ENCODE results near the gene ZNF385B.

Gene ZNF385B

GRCh38 chr2:179746981-179747380 is 114.4 kb downstream of the ZNF385B start:
- DNase-seq (ENCODE audit: low read depth in 2 of 2), result no peak

DNA sequence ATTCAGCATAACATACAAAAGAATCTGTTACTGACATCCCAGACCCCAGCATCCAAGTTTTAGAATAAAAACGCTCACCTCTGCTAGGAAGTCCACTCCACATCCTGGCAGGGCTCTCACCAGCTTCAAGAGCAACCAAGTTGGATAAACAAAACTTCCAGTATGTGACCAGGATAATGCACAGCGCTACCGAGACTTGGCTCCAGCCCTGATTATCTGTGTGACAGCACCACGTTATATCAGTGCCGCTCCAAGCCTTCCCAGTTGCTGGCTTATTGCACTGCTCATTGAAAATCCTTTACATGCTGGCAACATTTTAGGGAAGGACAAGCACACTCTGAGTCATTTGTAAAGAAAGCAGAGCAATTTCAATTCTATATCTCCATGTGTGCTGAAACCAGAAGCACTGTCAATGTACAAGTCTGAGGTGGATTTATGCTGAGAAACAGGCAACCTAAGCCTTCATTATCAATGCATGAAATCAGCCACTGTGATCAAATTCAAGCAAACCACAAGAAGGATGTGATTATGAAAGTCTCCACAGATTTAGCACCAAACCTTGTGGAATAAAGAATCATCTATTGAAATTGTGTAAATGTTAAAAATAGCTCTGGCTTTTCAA is 115.7 kb downstream of the ZNF385B start:
- DNase-seq (ENCODE audit: low read depth in 2 of 2), result no peak

GRCh38 chr2:179744401-179744800 is 117.0 kb downstream of the ZNF385B start:
- DNase-seq (ENCODE audit: low read depth in 2 of 2), result no peak

- no peak for DNase-seq (ENCODE audit: low read depth in 2 of 2)
Observed at GRCh38 chr2:179741317-179741716, 120.1 kb downstream of the ZNF385B start.

- no peak for DNase-seq (ENCODE audit: low read depth in 2 of 2)
Observed at GRCh38 chr2:179729966-179730365, 131.4 kb downstream of the ZNF385B start.

DNA sequence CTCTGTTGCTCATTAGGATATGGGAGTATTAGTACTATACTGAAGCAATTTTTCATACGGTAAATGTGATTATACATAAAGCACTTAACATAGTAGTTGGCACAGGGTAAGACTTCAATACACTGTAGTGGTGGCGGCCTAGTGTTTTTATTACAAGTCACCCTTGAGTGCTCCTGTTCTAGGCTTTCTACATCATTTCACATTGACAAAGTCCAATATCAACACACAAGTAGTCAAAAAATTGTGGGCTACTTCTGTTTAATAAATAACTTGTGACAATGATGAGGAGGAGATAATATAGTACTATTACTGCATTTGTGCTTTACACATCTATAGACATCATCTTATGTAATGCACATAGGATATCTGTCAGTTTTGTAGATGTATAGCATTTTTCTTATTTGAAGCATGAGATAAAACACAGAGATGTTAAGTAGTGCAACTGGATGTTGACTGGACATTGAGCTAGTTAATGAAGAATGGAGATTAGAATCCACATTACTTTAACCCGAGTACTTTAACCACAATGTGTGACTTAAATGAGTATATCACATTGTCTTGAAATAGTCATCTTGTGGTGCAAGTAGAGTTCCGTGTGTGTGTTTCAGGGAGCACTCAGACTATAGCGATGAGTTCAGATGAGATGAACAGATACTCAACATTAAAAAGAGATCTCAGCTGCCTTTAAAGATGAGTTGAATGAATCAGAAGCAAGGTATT is 134.8 kb downstream of the ZNF385B start:
- DNase-seq (ENCODE audit: low read depth in 2 of 2), result no peak

DNA sequence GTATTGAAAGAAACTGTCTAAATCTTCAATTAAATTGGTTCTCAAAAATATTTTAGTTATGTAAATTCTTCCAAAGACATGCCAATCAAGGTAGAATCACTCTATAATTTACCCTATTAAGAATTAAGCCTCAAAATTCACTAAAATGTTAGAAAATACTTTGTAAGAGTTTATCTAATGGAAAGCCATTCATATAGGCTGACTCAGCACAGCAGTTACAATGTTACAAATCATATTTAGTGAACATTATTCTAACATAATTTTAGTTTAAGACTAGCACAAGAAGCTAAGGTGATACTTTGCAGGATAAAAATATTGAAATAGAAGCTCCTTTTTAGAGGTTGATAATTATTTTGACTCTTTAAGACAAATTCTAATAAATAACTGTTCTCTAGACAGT is 137.0 kb downstream of the ZNF385B start:
- DNase-seq (ENCODE audit: low read depth in 2 of 2), result no peak

- DNase-seq (ENCODE audit: low read depth in 2 of 2), result no peak
Observed at GRCh38 chr2:179720173-179720772, 141.1 kb downstream of the ZNF385B start.

DNA sequence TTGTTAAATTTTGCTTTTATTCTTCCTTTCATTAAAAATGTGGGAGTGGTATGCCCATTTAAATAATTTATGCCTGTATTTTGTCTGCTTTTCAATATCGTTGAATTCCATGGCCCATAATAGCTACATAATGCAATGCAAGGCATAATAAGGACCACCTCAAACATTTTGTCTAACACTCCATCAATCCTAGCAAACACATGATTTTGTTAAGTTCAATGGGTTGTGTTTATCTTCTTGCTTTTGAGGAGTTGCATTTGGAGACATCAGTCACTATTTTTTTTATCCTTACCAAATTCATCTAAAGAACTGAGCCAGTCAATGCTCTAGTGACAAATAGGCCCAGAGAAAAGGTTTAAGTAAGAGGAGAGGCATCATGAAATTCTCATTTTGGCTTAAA is 145.5 kb downstream of the ZNF385B start:
- DNase-seq (ENCODE audit: low read depth in 2 of 2), result no peak

DNA sequence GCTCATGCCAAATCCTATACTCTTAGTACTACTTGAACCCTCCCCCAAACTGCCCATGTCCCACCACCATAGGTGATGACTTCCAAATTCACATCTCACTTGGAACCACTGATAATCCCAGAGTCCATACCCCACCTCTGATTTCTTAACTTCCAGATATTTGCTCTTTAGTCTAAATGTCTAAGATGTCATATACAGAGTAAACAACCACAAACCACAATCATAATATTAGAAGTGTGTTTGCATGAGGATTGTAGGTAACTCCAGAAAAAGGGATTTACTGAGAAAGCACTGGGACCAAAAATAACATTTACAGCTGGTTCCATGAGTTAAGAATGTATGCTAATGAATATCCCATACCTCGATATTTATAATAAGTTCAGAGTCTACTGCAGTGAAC is 146.2 kb downstream of the ZNF385B start:
- no peak for DNase-seq (ENCODE audit: low read depth in 2 of 2)

GRCh38 chr2:179712825-179713224 is 148.6 kb downstream of the ZNF385B start:
- DNase-seq (ENCODE audit: low read depth in 2 of 2), result no peak

GRCh38 chr2:179711375-179711774 is 150.0 kb downstream of the ZNF385B start:
- DNase-seq (ENCODE audit: low read depth in 2 of 2), result no peak

DNA sequence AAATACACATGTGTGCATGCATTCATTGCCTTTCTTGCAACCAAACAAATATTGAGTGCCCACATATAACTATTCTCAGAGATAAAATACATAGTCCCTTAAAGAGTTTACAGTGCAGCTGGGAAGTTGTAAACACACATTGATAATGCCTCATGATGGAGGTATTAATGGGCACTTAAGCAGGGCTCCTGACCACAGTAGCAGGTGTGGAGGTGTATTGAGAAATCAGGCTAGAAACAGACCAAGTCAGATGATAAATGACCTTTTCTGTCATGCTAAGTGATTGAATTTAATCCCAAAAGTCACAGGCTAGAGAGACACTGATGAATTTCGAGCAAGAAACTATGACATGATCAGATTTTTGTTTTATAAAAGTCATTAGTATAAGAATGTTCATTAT is 157.7 kb downstream of the ZNF385B start:
- no peak for DNase-seq (ENCODE audit: low read depth in 2 of 2)

- DNase-seq (ENCODE audit: low read depth in 2 of 2), result no peak
Observed at GRCh38 chr2:179702912-179703311, 158.5 kb downstream of the ZNF385B start.

- no peak for DNase-seq (ENCODE audit: low read depth in 2 of 2)
Observed at GRCh38 chr2:179701524-179702110, 159.8 kb downstream of the ZNF385B start.

- no peak for DNase-seq (ENCODE audit: low read depth in 2 of 2)
Observed at GRCh38 chr2:179695486-179695885, 165.9 kb downstream of the ZNF385B start.

DNA sequence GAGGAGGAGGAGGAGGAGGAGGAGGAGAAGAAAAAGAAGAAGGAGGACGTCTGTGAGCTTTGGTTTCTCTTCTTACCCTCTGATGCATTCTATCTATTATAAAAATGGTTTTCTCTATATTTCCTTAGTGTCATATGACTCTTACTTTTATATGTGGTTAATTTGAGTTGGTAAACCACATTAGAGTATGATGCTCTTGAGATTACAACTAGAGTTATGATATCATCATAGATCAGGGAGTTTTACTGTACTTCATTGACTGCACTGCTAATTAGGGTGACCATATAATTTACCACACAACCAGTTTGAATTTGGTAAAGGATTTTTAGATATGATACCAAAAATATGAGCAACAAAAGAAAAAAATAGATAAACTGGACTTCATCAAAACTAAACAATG is 166.4 kb downstream of the ZNF385B start:
- DNase-seq (ENCODE audit: low read depth in 2 of 2), result no peak

DNA sequence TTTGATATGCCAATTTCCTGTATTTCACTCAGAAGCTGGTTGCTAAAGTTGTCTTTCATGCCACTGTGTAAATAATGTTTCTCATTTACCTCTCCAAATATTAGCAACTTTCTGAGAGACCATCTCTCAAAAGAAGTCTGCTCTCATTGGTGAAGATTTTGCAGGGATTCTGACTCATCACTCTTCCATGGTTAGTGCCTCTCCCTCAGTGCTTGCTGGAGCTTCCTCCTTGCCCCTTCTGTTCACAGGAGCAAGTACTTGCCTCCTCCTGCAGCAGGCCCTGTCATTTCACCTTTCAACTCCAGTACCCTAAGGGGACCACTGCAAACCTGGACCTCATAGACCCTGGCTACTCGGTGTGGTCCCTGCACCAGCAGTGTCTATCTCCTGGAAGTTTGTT is 168.8 kb downstream of the ZNF385B start:
- DNase-seq (ENCODE audit: low read depth in 2 of 2), result no peak

DNA sequence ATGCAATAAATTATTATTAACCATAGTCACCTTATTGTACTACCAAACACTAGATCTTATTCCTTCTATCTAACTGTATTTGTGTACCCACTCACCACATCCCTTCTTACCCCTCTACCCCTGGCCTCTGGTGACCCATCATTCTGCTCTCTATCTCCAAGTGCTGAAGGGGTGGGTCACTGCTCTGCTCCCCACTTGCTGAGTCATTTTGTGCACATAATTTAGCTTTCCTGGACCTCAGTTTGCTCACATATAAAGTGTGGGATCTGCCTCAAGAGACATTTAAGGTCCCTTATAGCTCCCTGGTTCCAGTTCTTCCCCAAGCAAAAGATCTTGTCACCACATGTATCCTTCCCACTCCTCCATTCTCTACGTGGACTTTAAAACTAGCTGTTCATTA is 169.4 kb downstream of the ZNF385B start:
- DNase-seq (ENCODE audit: low read depth in 2 of 2), result no peak

DNA sequence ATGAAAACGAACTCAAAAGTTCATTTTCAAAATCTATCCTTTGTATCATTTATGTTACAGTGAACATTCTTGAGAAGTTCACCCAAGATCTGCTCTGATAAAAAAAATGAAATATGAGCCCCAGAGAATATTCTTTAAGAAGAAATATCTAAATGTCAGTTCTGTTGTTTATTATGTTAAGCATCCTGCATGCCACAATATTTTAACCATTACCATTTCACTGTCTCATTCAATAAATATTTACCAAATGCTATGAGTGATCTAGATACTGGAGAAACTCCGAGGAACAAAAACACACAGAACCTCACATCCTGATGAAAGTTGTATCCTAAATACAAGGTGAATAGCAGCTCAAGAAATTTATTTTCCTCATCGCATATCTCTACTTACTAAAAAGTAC is 170.2 kb downstream of the ZNF385B start:
- DNase-seq (ENCODE audit: low read depth in 2 of 2), result no peak

- no peak for DNase-seq (ENCODE audit: low read depth in 2 of 2)
Observed at GRCh38 chr2:179686718-179687342, 174.6 kb downstream of the ZNF385B start.

DNA sequence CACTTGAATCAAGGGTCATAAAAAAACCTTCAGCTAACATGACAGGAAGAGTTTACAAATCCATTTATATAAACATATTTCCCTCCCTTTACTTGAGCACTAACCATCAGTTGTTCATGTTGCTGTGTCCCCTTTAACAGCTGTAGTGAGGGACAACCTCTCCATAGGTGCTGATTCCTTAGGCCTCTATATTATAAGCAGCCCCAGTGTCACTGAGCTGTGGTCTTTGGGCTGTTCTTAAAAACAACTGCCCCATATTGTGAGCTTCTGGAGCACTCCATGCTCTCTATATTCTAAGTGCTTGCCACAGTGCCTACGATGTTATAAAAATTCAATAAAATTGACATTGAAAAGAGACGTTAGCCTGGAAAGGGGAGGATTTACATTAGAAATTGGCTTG is 175.3 kb downstream of the ZNF385B start:
- no peak for DNase-seq (ENCODE audit: low read depth in 2 of 2)

Data from stimulated activated CD8-positive, alpha-beta memory T cell treated with anti-CD3 and anti-CD28 coated beads, Interleukin-15, amount 100 ng/mL, for 4 hours (primary cell).